GM23338 (cell line): ENCODE data around the gene RPAP2. TPM values are rescaled to one million over a fixed set of nuclear protein-coding genes. Genes with fewer than 3 reads are reported as not detected.

ENCODE experiments used
- ATAC-seq: fragments of 200-7000 bp; cut with Tn5 transposase; 3 replicates; pipeline ENCODE4 v1.9.1; 2020
- DNase-seq: peaks from one replicate; pipeline ENCODE4 v3.0.0-alpha.2; 2015; ENCODE audit warnings: low spot score
- H2AFZ ChIP-seq: fragments of 200-600 bp; sonication (generic); 2 replicates; pipeline ENCODE4 v1.8.0; 2016; ENCODE audit warnings: antibody characterized with exemption, mild to moderate bottlenecking, moderate library complexity
- H3F3A ChIP-seq: fragments of 200-600 bp; sonication (generic); replicated peaks from 2 replicates; pipeline ENCODE4 v1.8.0; 2017; ENCODE audit warnings: antibody characterized with exemption, mixed run types, low read depth
- H3K27ac ChIP-seq: fragments of 200-600 bp; sonication (generic); 2 replicates; pipeline ENCODE4 v1.6.1; 2016; ENCODE audit warnings: low read depth
- H3K27me3 ChIP-seq: fragments of 200-600 bp; sonication (generic); 2 replicates; pipeline ENCODE4 v1.8.0; 2016; ENCODE audit warnings: mild to moderate bottlenecking, mixed run types, moderate library complexity; ENCODE audit not compliant: insufficient read depth
- H3K36me3 ChIP-seq: fragments of 200-600 bp; sonication (generic); 2 replicates; pipeline ENCODE4 v1.8.0; 2016; ENCODE audit warnings: mild to moderate bottlenecking; ENCODE audit not compliant: insufficient read depth
- H3K4me1 ChIP-seq: fragments of 200-600 bp; sonication (generic); 2 replicates; pipeline ENCODE4 v1.8.0; 2016; ENCODE audit warnings: mild to moderate bottlenecking, moderate library complexity; ENCODE audit not compliant: insufficient read depth
- H3K4me2 ChIP-seq: fragments of 200-600 bp; sonication (generic); 2 replicates; pipeline ENCODE4 v1.7.1; 2017; ENCODE audit warnings: mixed run types
- H3K4me3 ChIP-seq: fragments of 200-600 bp; sonication (generic); 2 replicates; pipeline ENCODE4 v1.6.1; 2016; ENCODE audit warnings: mixed run types
- H3K79me2 ChIP-seq: fragments of 200-600 bp; sonication (generic); replicated peaks from 2 replicates; pipeline ENCODE4 v1.8.0; 2017; ENCODE audit warnings: mild to moderate bottlenecking; ENCODE audit not compliant: insufficient read depth
- H3K9me2 ChIP-seq: fragments of 200-600 bp; sonication (generic); 2 replicates; pipeline ENCODE4 v1.8.0; 2017; ENCODE audit not compliant: insufficient read depth
- H4K20me1 ChIP-seq: fragments of 200-600 bp; sonication (generic); replicated peaks from 2 replicates; pipeline ENCODE4 v1.8.0; 2017; ENCODE audit warnings: mild to moderate bottlenecking; ENCODE audit not compliant: insufficient read depth
- H3K27ac Mint-ChIP-seq: 2 replicates; pipeline ENCODE4 v1.8.0; 2020; ENCODE audit warnings: inconsistent platforms, mild to moderate bottlenecking, moderate library complexity, mixed read lengths
- H3K27me3 Mint-ChIP-seq: 3 replicates; pipeline ENCODE4 v1.8.0; 2022; ENCODE audit warnings: low read depth, mild to moderate bottlenecking, moderate library complexity, mixed read lengths, inconsistent platforms; ENCODE audit not compliant: insufficient read depth, poor library complexity
- H3K36me3 Mint-ChIP-seq: 3 replicates; pipeline ENCODE4 v1.8.0; 2021; ENCODE audit warnings: low read depth, mild to moderate bottlenecking, inconsistent platforms, moderate library complexity, mixed read lengths
- H3K4me1 Mint-ChIP-seq: 3 replicates; pipeline ENCODE4 v1.8.0; 2020; ENCODE audit warnings: mild to moderate bottlenecking, inconsistent platforms, mixed read lengths
- H3K4me3 Mint-ChIP-seq: 3 replicates; pipeline ENCODE4 v1.8.0; 2021; ENCODE audit warnings: moderate library complexity, mild to moderate bottlenecking, inconsistent platforms, mixed read lengths
- H3K9me3 Mint-ChIP-seq: 3 replicates; pipeline ENCODE4 v1.8.0; 2020; ENCODE audit warnings: moderate library complexity, mild to moderate bottlenecking, inconsistent platforms, mixed read lengths
- CREB1 ChIP-seq: fragments of 250-450 bp; sonication (Bioruptor Pico); IDR thresholded peaks from 2 replicates; pipeline ENCODE4 v1.5.0; 2020; ENCODE audit warnings: low read depth, mild to moderate bottlenecking, moderate library complexity
- EZH2 ChIP-seq: fragments of 200-600 bp; sonication (generic); IDR thresholded peaks from one replicate; pipeline ENCODE4 v1.8.0; 2017; ENCODE audit warnings: antibody characterized with exemption, mild to moderate bottlenecking, low read depth; ENCODE audit not compliant: unreplicated experiment
- EZH2phosphoT487 ChIP-seq: fragments of 200-600 bp; sonication (generic); IDR thresholded peaks from one replicate; pipeline ENCODE4 v1.8.1; 2018; ENCODE audit warnings: antibody characterized with exemption; ENCODE audit not compliant: unreplicated experiment
- JUNB ChIP-seq: IDR thresholded peaks from one replicate; pipeline ENCODE4 v1.6.1; 2016; ENCODE audit warnings: antibody characterized with exemption; ENCODE audit not compliant: unreplicated experiment
- NANOG ChIP-seq: IDR thresholded peaks from 2 replicates; pipeline ENCODE4 v1.6.1; 2016; ENCODE audit warnings: antibody characterized with exemption, borderline replicate concordance
- POLR2AphosphoS5 ChIP-seq: IDR thresholded peaks from 2 replicates; pipeline ENCODE4 v1.6.1; 2016; ENCODE audit warnings: antibody characterized with exemption, low read depth
- STAT1 ChIP-seq: IDR thresholded peaks from one replicate; pipeline ENCODE4 v1.6.1; 2016; ENCODE audit warnings: antibody characterized with exemption; ENCODE audit not compliant: unreplicated experiment
- ZNF114 ChIP-seq: fragments of 250-450 bp; sonication (Bioruptor Pico); IDR thresholded peaks from 2 replicates; pipeline ENCODE4 v1.5.0; 2020; ENCODE audit warnings: mild to moderate bottlenecking, moderate library complexity
- ZNF331 ChIP-seq: fragments of 250-450 bp; sonication (Bioruptor Pico); IDR thresholded peaks from 2 replicates; pipeline ENCODE4 v1.5.0; 2020; ENCODE audit warnings: low read depth, mild to moderate bottlenecking, moderate library complexity
- polyA plus RNA-seq: library from polyadenylated mRNA; unstranded; fragments of >200 nt; fragmentation: Nextera tagmentation; extraction: Ambion mirVana; gene quantifications from 2 replicates; pipeline ENCODE4 v1.2.1, GENCODE V29; 2016
- total RNA-seq: library from RNA; depleted of rRNA; stranded (reverse); fragments of >200 nt; shearing (Covaris generic); gene quantifications from 2 replicates; pipeline ENCODE4 v1.2.3, GENCODE V29; 2014
- TF ChIP-seq, protein P1 (sequence below), 2 experiments: fragments of 200-600 bp in 1 of 2; sonication (generic) in 1 of 2; conservative IDR thresholded peaks; 2 replicates each; pipeline versions ENCODE4 v1.5.1 to v1.6.1; 2016 to 2017; ENCODE audit warnings: antibody characterized with exemption in 2 of 2, low read depth in 2 of 2, mild to moderate bottlenecking in 2 of 2, moderate library complexity in 1 of 2
- TF ChIP-seq, protein P2 (sequence below): fragments of 250-450 bp; sonication (Bioruptor Pico); IDR thresholded peaks from 2 replicates; pipeline ENCODE4 v1.5.0; 2020; ENCODE audit warnings: mild to moderate bottlenecking, moderate library complexity
- TF ChIP-seq, protein P3 (sequence below): IDR thresholded peaks from one replicate; pipeline ENCODE4 v1.6.1; 2018; ENCODE audit warnings: antibody characterized with exemption; ENCODE audit not compliant: unreplicated experiment
- TF ChIP-seq, protein P4 (sequence below): IDR thresholded peaks from 2 replicates; pipeline ENCODE4 v1.6.1; 2016; ENCODE audit warnings: antibody characterized with exemption

Gene RPAP2
- total and polyA plus RNA-seq, 2 experiments from 2014 or later, result 26.6 to 30.4 TPM

DNA sequence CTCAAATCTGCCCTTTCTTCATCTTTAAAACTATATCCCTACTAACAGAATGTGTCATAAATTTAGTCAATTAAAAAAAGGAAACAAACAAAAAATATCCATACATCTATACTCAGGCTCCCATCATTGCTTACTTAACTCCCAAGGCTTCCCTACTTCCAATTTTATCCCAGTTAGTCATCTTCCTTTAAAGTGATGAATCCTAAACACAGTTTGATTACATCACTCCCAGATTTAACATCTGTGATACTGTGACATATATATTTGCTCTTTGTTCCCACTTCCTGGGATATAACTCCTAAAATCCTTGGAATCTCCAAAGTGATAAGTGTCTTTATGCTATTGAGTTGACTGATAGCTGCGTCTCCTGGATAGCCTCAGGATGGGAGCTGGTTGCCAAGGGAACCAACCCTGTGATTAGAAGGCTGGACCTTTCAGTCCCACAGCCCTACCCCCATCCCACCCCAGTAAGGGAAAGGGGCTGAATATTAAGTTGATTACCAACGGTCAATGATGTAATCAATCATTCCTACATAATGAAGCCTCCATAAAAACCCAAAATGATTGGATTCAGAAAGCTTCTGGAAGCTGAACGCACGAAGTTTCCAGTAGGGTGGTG is 21.6 kb upstream of the RPAP2 start:
- ATAC-seq (no peak), DNase-seq (no peak)
- H4K20me1 ChIP-seq, result 0 out of 2 replicates have a peak, but pooled peaks cover 4% of the 10 kb centered on the region
- no peaks in the 10 kb centered on the region for H3K9me3 Mint-ChIP-seq
- H3K9me2 ChIP-seq, result no peaks in the 10 kb centered on the region
- H2AFZ ChIP-seq, result no peak overlapping the region
- no peaks in the 10 kb centered on the region for H3K27me3 ChIP-seq
- H3K27ac Mint-ChIP-seq, result no peak overlapping the region
- TF ChIP-seq ZNF114 (CRISPR knock-in tag) (no peak), JUNB (no peak), NANOG (no peak), POLR2AphosphoS5 (no peak), EZH2phosphoT487 (no peak), EZH2 (no peak), CREB1 (CRISPR knock-in tag) (no peak), ZNF331 (CRISPR knock-in tag) (no peak), STAT1 (no peak)
- TF ChIP-seq, protein P1, sequence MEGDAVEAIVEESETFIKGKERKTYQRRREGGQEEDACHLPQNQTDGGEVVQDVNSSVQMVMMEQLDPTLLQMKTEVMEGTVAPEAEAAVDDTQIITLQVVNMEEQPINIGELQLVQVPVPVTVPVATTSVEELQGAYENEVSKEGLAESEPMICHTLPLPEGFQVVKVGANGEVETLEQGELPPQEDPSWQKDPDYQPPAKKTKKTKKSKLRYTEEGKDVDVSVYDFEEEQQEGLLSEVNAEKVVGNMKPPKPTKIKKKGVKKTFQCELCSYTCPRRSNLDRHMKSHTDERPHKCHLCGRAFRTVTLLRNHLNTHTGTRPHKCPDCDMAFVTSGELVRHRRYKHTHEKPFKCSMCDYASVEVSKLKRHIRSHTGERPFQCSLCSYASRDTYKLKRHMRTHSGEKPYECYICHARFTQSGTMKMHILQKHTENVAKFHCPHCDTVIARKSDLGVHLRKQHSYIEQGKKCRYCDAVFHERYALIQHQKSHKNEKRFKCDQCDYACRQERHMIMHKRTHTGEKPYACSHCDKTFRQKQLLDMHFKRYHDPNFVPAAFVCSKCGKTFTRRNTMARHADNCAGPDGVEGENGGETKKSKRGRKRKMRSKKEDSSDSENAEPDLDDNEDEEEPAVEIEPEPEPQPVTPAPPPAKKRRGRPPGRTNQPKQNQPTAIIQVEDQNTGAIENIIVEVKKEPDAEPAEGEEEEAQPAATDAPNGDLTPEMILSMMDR (conservative IDR thresholded peaks at IDR 0.05; ENCODE audit: low read depth in 2 of 2), result no peak
- TF ChIP-seq, protein P2, sequence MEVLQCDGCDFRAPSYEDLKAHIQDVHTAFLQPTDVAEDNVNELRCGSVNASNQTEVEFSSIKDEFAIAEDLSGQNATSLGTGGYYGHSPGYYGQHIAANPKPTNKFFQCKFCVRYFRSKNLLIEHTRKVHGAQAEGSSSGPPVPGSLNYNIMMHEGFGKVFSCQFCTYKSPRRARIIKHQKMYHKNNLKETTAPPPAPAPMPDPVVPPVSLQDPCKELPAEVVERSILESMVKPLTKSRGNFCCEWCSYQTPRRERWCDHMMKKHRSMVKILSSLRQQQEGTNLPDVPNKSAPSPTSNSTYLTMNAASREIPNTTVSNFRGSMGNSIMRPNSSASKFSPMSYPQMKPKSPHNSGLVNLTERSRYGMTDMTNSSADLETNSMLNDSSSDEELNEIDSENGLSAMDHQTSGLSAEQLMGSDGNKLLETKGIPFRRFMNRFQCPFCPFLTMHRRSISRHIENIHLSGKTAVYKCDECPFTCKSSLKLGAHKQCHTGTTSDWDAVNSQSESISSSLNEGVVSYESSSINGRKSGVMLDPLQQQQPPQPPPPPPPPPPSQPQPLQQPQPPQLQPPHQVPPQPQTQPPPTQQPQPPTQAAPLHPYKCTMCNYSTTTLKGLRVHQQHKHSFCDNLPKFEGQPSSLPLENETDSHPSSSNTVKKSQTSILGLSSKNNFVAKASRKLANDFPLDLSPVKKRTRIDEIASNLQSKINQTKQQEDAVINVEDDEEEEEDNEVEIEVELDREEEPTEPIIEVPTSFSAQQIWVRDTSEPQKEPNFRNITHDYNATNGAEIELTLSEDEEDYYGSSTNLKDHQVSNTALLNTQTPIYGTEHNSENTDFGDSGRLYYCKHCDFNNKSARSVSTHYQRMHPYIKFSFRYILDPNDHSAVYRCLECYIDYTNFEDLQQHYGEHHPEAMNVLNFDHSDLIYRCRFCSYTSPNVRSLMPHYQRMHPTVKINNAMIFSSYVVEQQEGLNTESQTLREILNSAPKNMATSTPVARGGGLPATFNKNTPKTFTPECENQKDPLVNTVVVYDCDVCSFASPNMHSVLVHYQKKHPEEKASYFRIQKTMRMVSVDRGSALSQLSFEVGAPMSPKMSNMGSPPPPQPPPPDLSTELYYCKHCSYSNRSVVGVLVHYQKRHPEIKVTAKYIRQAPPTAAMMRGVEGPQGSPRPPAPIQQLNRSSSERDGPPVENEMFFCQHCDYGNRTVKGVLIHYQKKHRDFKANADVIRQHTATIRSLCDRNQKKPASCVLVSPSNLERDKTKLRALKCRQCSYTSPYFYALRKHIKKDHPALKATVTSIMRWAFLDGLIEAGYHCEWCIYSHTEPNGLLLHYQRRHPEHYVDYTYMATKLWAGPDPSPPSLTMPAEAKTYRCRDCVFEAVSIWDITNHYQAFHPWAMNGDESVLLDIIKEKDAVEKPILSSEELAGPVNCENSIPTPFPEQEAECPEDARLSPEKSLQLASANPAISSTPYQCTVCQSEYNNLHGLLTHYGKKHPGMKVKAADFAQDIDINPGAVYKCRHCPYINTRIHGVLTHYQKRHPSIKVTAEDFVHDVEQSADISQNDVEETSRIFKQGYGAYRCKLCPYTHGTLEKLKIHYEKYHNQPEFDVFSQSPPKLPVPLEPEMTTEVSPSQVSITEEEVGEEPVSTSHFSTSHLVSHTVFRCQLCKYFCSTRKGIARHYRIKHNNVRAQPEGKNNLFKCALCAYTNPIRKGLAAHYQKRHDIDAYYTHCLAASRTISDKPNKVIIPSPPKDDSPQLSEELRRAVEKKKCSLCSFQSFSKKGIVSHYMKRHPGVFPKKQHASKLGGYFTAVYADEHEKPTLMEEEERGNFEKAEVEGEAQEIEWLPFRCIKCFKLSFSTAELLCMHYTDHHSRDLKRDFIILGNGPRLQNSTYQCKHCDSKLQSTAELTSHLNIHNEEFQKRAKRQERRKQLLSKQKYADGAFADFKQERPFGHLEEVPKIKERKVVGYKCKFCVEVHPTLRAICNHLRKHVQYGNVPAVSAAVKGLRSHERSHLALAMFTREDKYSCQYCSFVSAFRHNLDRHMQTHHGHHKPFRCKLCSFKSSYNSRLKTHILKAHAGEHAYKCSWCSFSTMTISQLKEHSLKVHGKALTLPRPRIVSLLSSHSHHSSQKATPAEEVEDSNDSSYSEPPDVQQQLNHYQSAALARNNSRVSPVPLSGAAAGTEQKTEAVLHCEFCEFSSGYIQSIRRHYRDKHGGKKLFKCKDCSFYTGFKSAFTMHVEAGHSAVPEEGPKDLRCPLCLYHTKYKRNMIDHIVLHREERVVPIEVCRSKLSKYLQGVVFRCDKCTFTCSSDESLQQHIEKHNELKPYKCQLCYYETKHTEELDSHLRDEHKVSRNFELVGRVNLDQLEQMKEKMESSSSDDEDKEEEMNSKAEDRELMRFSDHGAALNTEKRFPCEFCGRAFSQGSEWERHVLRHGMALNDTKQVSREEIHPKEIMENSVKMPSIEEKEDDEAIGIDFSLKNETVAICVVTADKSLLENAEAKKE (CRISPR knock-in tag), result no peak
- TF ChIP-seq, protein P3, sequence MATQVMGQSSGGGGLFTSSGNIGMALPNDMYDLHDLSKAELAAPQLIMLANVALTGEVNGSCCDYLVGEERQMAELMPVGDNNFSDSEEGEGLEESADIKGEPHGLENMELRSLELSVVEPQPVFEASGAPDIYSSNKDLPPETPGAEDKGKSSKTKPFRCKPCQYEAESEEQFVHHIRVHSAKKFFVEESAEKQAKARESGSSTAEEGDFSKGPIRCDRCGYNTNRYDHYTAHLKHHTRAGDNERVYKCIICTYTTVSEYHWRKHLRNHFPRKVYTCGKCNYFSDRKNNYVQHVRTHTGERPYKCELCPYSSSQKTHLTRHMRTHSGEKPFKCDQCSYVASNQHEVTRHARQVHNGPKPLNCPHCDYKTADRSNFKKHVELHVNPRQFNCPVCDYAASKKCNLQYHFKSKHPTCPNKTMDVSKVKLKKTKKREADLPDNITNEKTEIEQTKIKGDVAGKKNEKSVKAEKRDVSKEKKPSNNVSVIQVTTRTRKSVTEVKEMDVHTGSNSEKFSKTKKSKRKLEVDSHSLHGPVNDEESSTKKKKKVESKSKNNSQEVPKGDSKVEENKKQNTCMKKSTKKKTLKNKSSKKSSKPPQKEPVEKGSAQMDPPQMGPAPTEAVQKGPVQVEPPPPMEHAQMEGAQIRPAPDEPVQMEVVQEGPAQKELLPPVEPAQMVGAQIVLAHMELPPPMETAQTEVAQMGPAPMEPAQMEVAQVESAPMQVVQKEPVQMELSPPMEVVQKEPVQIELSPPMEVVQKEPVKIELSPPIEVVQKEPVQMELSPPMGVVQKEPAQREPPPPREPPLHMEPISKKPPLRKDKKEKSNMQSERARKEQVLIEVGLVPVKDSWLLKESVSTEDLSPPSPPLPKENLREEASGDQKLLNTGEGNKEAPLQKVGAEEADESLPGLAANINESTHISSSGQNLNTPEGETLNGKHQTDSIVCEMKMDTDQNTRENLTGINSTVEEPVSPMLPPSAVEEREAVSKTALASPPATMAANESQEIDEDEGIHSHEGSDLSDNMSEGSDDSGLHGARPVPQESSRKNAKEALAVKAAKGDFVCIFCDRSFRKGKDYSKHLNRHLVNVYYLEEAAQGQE, result no peak
- TF ChIP-seq, protein P4, sequence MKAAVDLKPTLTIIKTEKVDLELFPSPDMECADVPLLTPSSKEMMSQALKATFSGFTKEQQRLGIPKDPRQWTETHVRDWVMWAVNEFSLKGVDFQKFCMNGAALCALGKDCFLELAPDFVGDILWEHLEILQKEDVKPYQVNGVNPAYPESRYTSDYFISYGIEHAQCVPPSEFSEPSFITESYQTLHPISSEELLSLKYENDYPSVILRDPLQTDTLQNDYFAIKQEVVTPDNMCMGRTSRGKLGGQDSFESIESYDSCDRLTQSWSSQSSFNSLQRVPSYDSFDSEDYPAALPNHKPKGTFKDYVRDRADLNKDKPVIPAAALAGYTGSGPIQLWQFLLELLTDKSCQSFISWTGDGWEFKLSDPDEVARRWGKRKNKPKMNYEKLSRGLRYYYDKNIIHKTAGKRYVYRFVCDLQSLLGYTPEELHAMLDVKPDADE, result no peak
- no peak overlapping the region for H3K4me3 Mint-ChIP-seq
- H3K27me3 Mint-ChIP-seq, result peaks cover 2% of the 10 kb centered on the region
- peaks cover 50% of the 10 kb centered on the region for H3K36me3 Mint-ChIP-seq
- H3K79me2 ChIP-seq, result peaks cover 8% of the 10 kb centered on the region
- no peak overlapping the region for H3K27ac ChIP-seq
- H3K4me1 ChIP-seq, result no peaks in the 10 kb centered on the region
- H3K36me3 ChIP-seq, result peaks cover 9% of the 10 kb centered on the region; the same call in 1 of the 2 replicates
- H3F3A ChIP-seq, result no peaks in the 10 kb centered on the region
- H3K4me2 ChIP-seq, result no peak overlapping the region
- no peaks in the 10 kb centered on the region for H3K4me1 Mint-ChIP-seq
- no peak overlapping the region for H3K4me3 ChIP-seq
